IMR-90 (cell line): ENCODE measurements around the gene ARHGAP31. TPM values are rescaled to one million over a fixed set of nuclear protein-coding genes. Genes with fewer than 3 reads are reported as not detected.

Experiments
- ATAC-seq: fragments of 200-7000 bp; cut with Tn5 transposase; 2 replicates; pipeline ENCODE4 v1.9.1; 2020; ENCODE audit warnings: low read depth, mild to moderate bottlenecking, moderate library complexity
- BruUV-seq: library from RNA; stranded (reverse); fragments of 400-500 nt; replicated peaks from 2 replicates; lab custom pipeline; 2021; lab: Mats Ljungman, UMichigan
- CTCF ChIA-PET: fragments of 300-600 bp; formaldehyde crosslinking; extraction: SDS; loops from one replicate; lab custom pipeline; 2021; ENCODE audit warnings: antibody characterized with exemption; lab: Yijun Ruan, JAX
- POLR2A ChIA-PET: fragments of 300-600 bp; sonication (Branson Sonifier 250); formaldehyde crosslinking; loops from one replicate; lab custom pipeline; 2022; ENCODE audit warnings: antibody characterized with exemption; ENCODE audit not compliant: unreplicated experiment; lab: Charles Lee
- DNase-seq: peaks from one replicate; pipeline ENCODE4 v3.0.0; 2013
- H2AFZ ChIP-seq: replicated peaks from 2 replicates; pipeline ENCODE3; 2013; ENCODE audit warnings: low read length, mild to moderate bottlenecking; ENCODE audit not compliant: poor library complexity
- H2AK5ac ChIP-seq: 2 replicates; pipeline ENCODE4 v1.6.1; 2013; ENCODE audit warnings: low read depth, low read length, inconsistent platforms
- H2AK9ac ChIP-seq: replicated peaks from 2 replicates; pipeline ENCODE3; 2013; ENCODE audit warnings: mild to moderate bottlenecking, low read depth, low read length, moderate library complexity; ENCODE audit not compliant: poor library complexity
- H2BK120ac ChIP-seq: 2 replicates; pipeline ENCODE4 v1.6.1; 2013; ENCODE audit warnings: low read depth, low read length, inconsistent platforms
- H2BK15ac ChIP-seq: 3 replicates; pipeline ENCODE4 v1.6.1; 2013; ENCODE audit warnings: low read depth, low read length, inconsistent platforms
- H2BK20ac ChIP-seq: 2 replicates; pipeline ENCODE4 v1.6.1; 2013; ENCODE audit warnings: low read depth, mild to moderate bottlenecking, inconsistent platforms, low read length, moderate library complexity
- H2BK5ac ChIP-seq: 2 replicates; pipeline ENCODE4 v1.6.1; 2013; ENCODE audit warnings: mild to moderate bottlenecking, low read depth, low read length, inconsistent platforms; ENCODE audit not compliant: poor library complexity, severe bottlenecking
- H3K14ac ChIP-seq: replicated peaks from 2 replicates; pipeline ENCODE4 v1.6.1; 2013; ENCODE audit warnings: low read depth, low read length, inconsistent platforms
- H3K18ac ChIP-seq: 2 replicates; pipeline ENCODE4 v1.6.1; 2013; ENCODE audit warnings: low read depth, low read length, control low read depth
- H3K23ac ChIP-seq: 2 replicates; pipeline ENCODE4 v1.6.1; 2013; ENCODE audit warnings: low read depth, low read length, inconsistent platforms
- H3K27ac ChIP-seq: 2 replicates; pipeline ENCODE4 v1.5.1; 2013; ENCODE audit warnings: mild to moderate bottlenecking, control low read depth, low read length; ENCODE audit not compliant: insufficient read depth
- H3K27me3 ChIP-seq: 2 replicates; pipeline ENCODE4 v1.6.1; 2013; ENCODE audit warnings: low read length; ENCODE audit not compliant: control insufficient read depth, insufficient read depth
- H3K36me3 ChIP-seq: 2 replicates; pipeline ENCODE4 v1.6.1; 2013; ENCODE audit warnings: low read length, mixed read lengths; ENCODE audit not compliant: control insufficient read depth, insufficient read depth
- H3K4ac ChIP-seq: 2 replicates; pipeline ENCODE4 v1.6.1; 2013; ENCODE audit warnings: low read depth, low read length, inconsistent platforms
- H3K4me1 ChIP-seq: 2 replicates; pipeline ENCODE4 v1.6.1; 2013; ENCODE audit warnings: low read length, mixed read lengths; ENCODE audit not compliant: control insufficient read depth, insufficient read depth
- H3K4me2 ChIP-seq: 2 replicates; pipeline ENCODE4 v1.6.1; 2013; ENCODE audit warnings: low read depth, mild to moderate bottlenecking, control low read depth, low read length, moderate library complexity
- H3K4me3 ChIP-seq: 2 replicates; pipeline ENCODE4 v1.5.1; 2013; ENCODE audit warnings: low read depth, mild to moderate bottlenecking, control low read depth, low read length, moderate library complexity; ENCODE audit not compliant: insufficient read depth
- H3K56ac ChIP-seq: 2 replicates; pipeline ENCODE4 v1.6.1; 2013; ENCODE audit warnings: low read length, inconsistent platforms; ENCODE audit not compliant: insufficient read depth; ENCODE audit errors: extremely low read depth
- H3K79me1 ChIP-seq, 2 experiments: 2 replicates each; pipeline ENCODE4 v1.6.1; 2013; ENCODE audit warnings: low read length in 2 of 2, inconsistent platforms in 1 of 2, low read depth in 1 of 2
- H3K9ac ChIP-seq: 2 replicates; pipeline ENCODE4 v1.6.1; 2013; ENCODE audit warnings: low read depth, low read length, control low read depth
- H3K9me1 ChIP-seq: 2 replicates; pipeline ENCODE4 v1.6.1; 2013; ENCODE audit warnings: low read length, inconsistent platforms; ENCODE audit not compliant: insufficient read depth
- H3K9me3 ChIP-seq: 2 replicates; pipeline ENCODE4 v1.6.1; 2013; ENCODE audit warnings: low read length; ENCODE audit not compliant: control insufficient read depth, insufficient read depth
- H4K20me1 ChIP-seq: 2 replicates; pipeline ENCODE4 v1.6.1; 2013; ENCODE audit warnings: low read length, inconsistent platforms; ENCODE audit not compliant: insufficient read depth
- H4K5ac ChIP-seq: 2 replicates; pipeline ENCODE4 v1.6.1; 2013; ENCODE audit warnings: mild to moderate bottlenecking, low read depth, low read length, control low read depth
- H4K8ac ChIP-seq, 2 experiments: 2 replicates each; pipeline ENCODE4 v1.6.1; 2013; ENCODE audit warnings: low read depth in 2 of 2, low read length in 2 of 2, control low read depth in 1 of 2, inconsistent platforms in 1 of 2
- H4K91ac ChIP-seq: 2 replicates; pipeline ENCODE4 v1.6.1; 2013; ENCODE audit warnings: low read depth, low read length, inconsistent platforms; ENCODE audit not compliant: insufficient read depth
- MAFK ChIP-seq: IDR thresholded peaks from 2 replicates; pipeline ENCODE4 v1.6.1; 2012; ENCODE audit warnings: low read depth, low read length, improper control_type of control experiment
- RCOR1 ChIP-seq: IDR thresholded peaks from 2 replicates; pipeline ENCODE4 v1.6.1; 2012; ENCODE audit warnings: mild to moderate bottlenecking, low read length, improper control_type of control experiment; ENCODE audit not compliant: insufficient replicate concordance
- WGBS, 2 experiments: methylation state at CpG; one replicate each; pipeline versions ENCODE4 v1.1.5 to v1.1.7; 2013; ENCODE audit warnings: missing lambda C conversion rate in 2 of 2; ENCODE audit not compliant: insufficient read length in 1 of 2; ENCODE audit errors: extremely low coverage in 2 of 2; 5-methylcytosine and 5-hydroxymethylcytosine counted together
- dilution Hi-C: fragments of 300-500 bp; cut with HindIII; formaldehyde crosslinking; loops from one replicate; pipeline ENCODE4 v1.14.3; 2018; ENCODE audit warnings: low sequenced_read_pairs; ENCODE audit not compliant: unreplicated experiment
- in situ Hi-C: fragments of 300-500 bp; cut with MboI; formaldehyde crosslinking; loops from 3 replicates; pipeline ENCODE4 v1.14.3; 2019; ENCODE audit warnings: low sequenced_read_pairs, inconsistent platforms, mixed read lengths
- intact Hi-C: fragments of 100-400 bp; cut with micrococcal nuclease; formaldehyde crosslinking; loops from 2 replicates; pipeline ENCODE4 v1.10.0; 2022
- polyA plus RNA-seq, 3 experiments: library from polyadenylated mRNA; depleted of rRNA; stranded (reverse); fragments of >200 nt; gene quantifications; 2 replicates each; pipeline ENCODE4 v1.2.3, GENCODE V29; 2012; ENCODE audit warnings: low replicate concordance in 1 of 3
- total RNA-seq: library from RNA; depleted of rRNA; stranded (reverse); fragments of >200 nt; gene quantifications from 2 replicates; pipeline ENCODE4 v1.2.3, GENCODE V29; 2012

Gene ARHGAP31
- total and polyA plus RNA-seq, 2 of the 4 experiments (the other 2 are of a cell fraction), result 6.6 to 7.7 TPM

GRCh38 chr3:119434703-119435102 lies 140.5 kb downstream of the ARHGAP31 start:
- no peak for DNase-seq
- Histone ChIP-seq H3K18ac (no peak overlapping the region), H4K20me1 (peaks cover 8% of the 10 kb centered on the region; the same call in 1 of the 2 replicates), H4K8ac (no peak overlapping the region), H4K5ac (no peak overlapping the region), H3K4me1 (0 out of 2 replicates have a peak, but pooled peaks cover 2% of the 10 kb centered on the region), H3K4me2 (no peak overlapping the region), H3K23ac (no peak overlapping the region), H3K4ac (no peak overlapping the region), H3K27me3 (no peaks in the 10 kb centered on the region), H3K9me1 (peaks cover 5% of the 10 kb centered on the region; the same call in 1 of the 2 replicates), H3K79me1 (peaks cover 26 to 31% of the 10 kb centered on the region in 2 experiments; a peak in 3 of 4 replicates), H3K4me3 (no peak overlapping the region), H3K14ac (no peak overlapping the region), H2BK20ac (no peak overlapping the region), H4K91ac (no peak overlapping the region), H2BK120ac (no peak overlapping the region), H2AK9ac (no peak overlapping the region), H2AK5ac (no peak overlapping the region), H3K36me3 (peaks cover 49% of the 10 kb centered on the region), H2BK15ac (no peak overlapping the region), H3K9me3 (peaks cover 7% of the 10 kb centered on the region), H2BK5ac (no peak overlapping the region), H3K56ac (no peak overlapping the region), H2AFZ (no peak overlapping the region), H3K9ac (no peak overlapping the region), H3K27ac (no peak overlapping the region)
- no peak for TF ChIP-seq RCOR1
- TF ChIP-seq MAFK, result peak; percentile 38
- dilution Hi-C loops, result no loop called here
- intact Hi-C loops, result loop anchor here (10.0 kb wide), 1 partner anchor 140 kb away; the partner anchor contains the start of gene ARHGAP31
- ChIA-PET POLR2A (no interaction called here), CTCF (no interaction called here)
- ATAC-seq, result no peak; the same call in 1 of the 2 replicates
- BruUV-seq, result no TSS peak
- in situ Hi-C loops, result no loop called here
- WGBS, 2 experiments, result no CpG with 5 or more reads among the region's 4 CpGs
